Loucy (cell line): ENCODE measurements around the gene KCNT1.

ENCODE experiments used
- CTCF ChIP-seq: fragments of 200-600 bp; sonication (generic); conservative IDR thresholded peaks from 2 replicates; pipeline ENCODE4 v1.5.1; 2014; ENCODE audit warnings: mild to moderate bottlenecking, antibody characterized with exemption, low read length
- EZH2phosphoT487 ChIP-seq: fragments of 200-600 bp; IDR thresholded peaks from 2 replicates; pipeline ENCODE4 v1.6.1; 2018; ENCODE audit warnings: antibody characterized with exemption, mild to moderate bottlenecking, moderate library complexity, borderline replicate concordance

- TF ChIP-seq CTCF (no peak), EZH2phosphoT487 (no peak)
Observed at GRCh38 chr9:135657416-135657815, 44.6 kb upstream of the KCNT1 start.
